HEK293 (cell line): ENCODE results near the gene LARP1B.
"Not testable (repeated sequence)": the region's sequence is repeated elsewhere in the genome, so short reads cannot be mapped to it uniquely, and the experiment has no call there.

Experiments
- CTCF ChIA-PET: fragments of 350-600 bp; formaldehyde crosslinking; extraction: SDS; loops from one replicate; lab custom pipeline; 2021; ENCODE audit warnings: antibody characterized with exemption; lab: Yijun Ruan, JAX
- POLR2A ChIA-PET: fragments of 300-600 bp; formaldehyde crosslinking; extraction: SDS; loops from one replicate; lab custom pipeline; 2020; ENCODE audit warnings: antibody characterized with exemption, inconsistent platforms; lab: Yijun Ruan, JAX
- H3K27ac ChIP-seq: fragments of 200-500 bp; sonication (Bioruptor generic); 2 replicates; pipeline ENCODE4 v1.5.1; 2014; ENCODE audit warnings: low read depth, low read length, control low read depth, inconsistent platforms; ENCODE audit errors: extremely low read depth
- H3K36me3 ChIP-seq, 2 experiments: fragments of 200-500 bp in 1 of 2; sonication (Bioruptor generic) in 1 of 2; 1 replicate in 1 of 2; 2 replicates in 1 of 2; pipeline ENCODE4 v1.5.1; 2014 to 2017; ENCODE audit warnings: inconsistent platforms in 2 of 2, low read length in 2 of 2; ENCODE audit not compliant: control insufficient read depth in 2 of 2, insufficient read depth in 1 of 2
- H3K4me1 ChIP-seq: fragments of 200-500 bp; sonication (Bioruptor generic); 2 replicates; pipeline ENCODE4 v1.5.1; 2014; ENCODE audit warnings: mild to moderate bottlenecking, low read length, inconsistent platforms; ENCODE audit not compliant: control insufficient read depth, insufficient read depth
- H3K4me3 ChIP-seq: 2 replicates; pipeline ENCODE4 v1.5.1; 2011; ENCODE audit warnings: low read depth, mild to moderate bottlenecking, control low read depth, low read length, moderate library complexity
- H3K9me3 ChIP-seq: fragments of 200-500 bp; sonication (Bioruptor generic); 2 replicates; pipeline ENCODE4 v1.5.1; 2014; ENCODE audit warnings: low read depth, low read length, inconsistent platforms; ENCODE audit not compliant: control insufficient read depth, insufficient read depth
- GLI4 ChIP-seq: fragments of 450-650 bp; formaldehyde crosslinking; IDR thresholded peaks from 2 replicates; pipeline ENCODE4 v1.5.1; 2016; ENCODE audit warnings: missing biosample characterization, missing genetic modification characterization
- KLF17 ChIP-seq: fragments of 450-650 bp; formaldehyde crosslinking; IDR thresholded peaks from 2 replicates; pipeline ENCODE4 v1.5.1; 2016; ENCODE audit warnings: missing biosample characterization, missing genetic modification characterization
- KLF9 ChIP-seq: fragments of 450-650 bp; formaldehyde crosslinking; IDR thresholded peaks from 2 replicates; pipeline ENCODE4 v1.5.1; 2016; ENCODE audit warnings: missing biosample characterization, missing genetic modification characterization, low read depth
- SETDB1 ChIP-seq: IDR thresholded peaks from one replicate; pipeline ENCODE4 v1.6.1; 2017; ENCODE audit warnings: mild to moderate bottlenecking, low read length, moderate library complexity, mixed read lengths; ENCODE audit not compliant: insufficient read length
- ZBTB44 ChIP-seq: fragments of 450-650 bp; IDR thresholded peaks from 2 replicates; pipeline ENCODE4 v1.5.1; 2018; ENCODE audit warnings: missing biosample characterization, mild to moderate bottlenecking, missing genetic modification characterization
- ZEB2 ChIP-seq: fragments of 450-650 bp; formaldehyde crosslinking; IDR thresholded peaks from 2 replicates; pipeline ENCODE4 v1.5.1; 2016; ENCODE audit warnings: missing biosample characterization, missing genetic modification characterization
- ZNF174 ChIP-seq: fragments of 450-650 bp; formaldehyde crosslinking; IDR thresholded peaks from 2 replicates; pipeline ENCODE4 v1.5.0; 2017; ENCODE audit warnings: missing biosample characterization, mild to moderate bottlenecking, missing genetic modification characterization
- ZNF221 ChIP-seq: fragments of 450-650 bp; formaldehyde crosslinking; IDR thresholded peaks from 2 replicates; pipeline ENCODE4 v1.5.1; 2017; ENCODE audit warnings: missing biosample characterization, missing genetic modification characterization, borderline replicate concordance
- ZNF24 ChIP-seq: fragments of 450-650 bp; formaldehyde crosslinking; IDR thresholded peaks from 2 replicates; pipeline ENCODE4 v1.5.1; 2016; ENCODE audit warnings: missing biosample characterization, missing genetic modification characterization
- ZNF416 ChIP-seq: fragments of 450-650 bp; formaldehyde crosslinking; IDR thresholded peaks from 2 replicates; pipeline ENCODE4 v1.5.1; 2016; ENCODE audit warnings: missing biosample characterization, missing genetic modification characterization
- ZNF48 ChIP-seq: fragments of 450-650 bp; formaldehyde crosslinking; IDR thresholded peaks from 2 replicates; pipeline ENCODE4 v1.5.1; 2016; ENCODE audit warnings: missing biosample characterization, missing genetic modification characterization
- ZNF488 ChIP-seq: fragments of 450-650 bp; formaldehyde crosslinking; IDR thresholded peaks from 2 replicates; pipeline ENCODE4 v1.5.1; 2016; ENCODE audit warnings: missing biosample characterization, missing genetic modification characterization
- ZNF518A ChIP-seq: fragments of 450-650 bp; formaldehyde crosslinking; conservative IDR thresholded peaks from 2 replicates; pipeline ENCODE4 v1.5.1; 2016; ENCODE audit warnings: low read depth, missing biosample characterization, missing genetic modification characterization
- ZNF580 ChIP-seq: fragments of 450-650 bp; formaldehyde crosslinking; IDR thresholded peaks from 2 replicates; pipeline ENCODE4 v1.5.1; 2016; ENCODE audit warnings: missing biosample characterization, missing genetic modification characterization
- ZNF692 ChIP-seq: fragments of 450-650 bp; formaldehyde crosslinking; IDR thresholded peaks from 2 replicates; pipeline ENCODE4 v1.5.1; 2016; ENCODE audit warnings: missing biosample characterization, missing genetic modification characterization
- ZSCAN5A ChIP-seq: fragments of 450-650 bp; formaldehyde crosslinking; IDR thresholded peaks from 2 replicates; pipeline ENCODE4 v1.5.1; 2016; ENCODE audit warnings: missing biosample characterization, missing genetic modification characterization

The LARP1B gene

GRCh38 chr4:128244379-128244778 is 183.3 kb downstream of the LARP1B start (continued):
- TF ChIP-seq ZNF580 (tag by site-specific recombination), result no peak

GRCh38 chr4:128245391-128245790 is 184.3 kb downstream of the LARP1B start:
- H3K36me3 ChIP-seq, POLR2A ChIA-PET, CTCF ChIA-PET: not testable (repeated sequence)

GRCh38 chr4:128247906-128248305 is 186.8 kb downstream of the LARP1B start:
- TF ChIP-seq SETDB1, result peak; percentile 61
- no peak for TF ChIP-seq ZNF488 (tag by site-specific recombination)
- TF ChIP-seq KLF9, result no peak
- Histone ChIP-seq H3K9me3 (no peaks in the 10 kb centered on the region), H3K4me1 (no peaks in the 10 kb centered on the region), H3K4me3 (no peak overlapping the region), H3K27ac (no peak overlapping the region), H3K36me3 (no peaks in the 10 kb centered on the region)
- POLR2A ChIA-PET, result no interaction called here
- CTCF ChIA-PET, result no interaction called here

More at GRCh38 chr4:128245391-128245790, 184.3 kb downstream of the LARP1B start:
- not testable (repeated sequence) for H3K9me3 ChIP-seq, H3K4me1 ChIP-seq, H3K27ac ChIP-seq, H3K4me3 ChIP-seq

GRCh38 chr4:128249787-128250668 is 188.9 kb downstream of the LARP1B start:
- no peaks in the 10 kb centered on the region for H3K9me3 ChIP-seq
- H3K4me1 ChIP-seq, result no peaks in the 10 kb centered on the region
- H3K27ac ChIP-seq, result no peak overlapping the region
- H3K36me3 ChIP-seq, result no peaks in the 10 kb centered on the region
- CTCF ChIA-PET, result no interaction called here
- POLR2A ChIA-PET, result no interaction called here
- H3K4me3 ChIP-seq, result no peak overlapping the region
- TF ChIP-seq ZNF416 (tag by site-specific recombination), result no peak
- TF ChIP-seq SETDB1, result peak; percentile 100
- no peak for TF ChIP-seq ZSCAN5A (tag by site-specific recombination)
- no peak for TF ChIP-seq ZBTB44
- TF ChIP-seq ZNF221, result no peak
- no peak for TF ChIP-seq ZNF174 (tag by site-specific recombination)
- TF ChIP-seq KLF17 (tag by site-specific recombination), result no peak
- no peak for TF ChIP-seq ZEB2
- TF ChIP-seq ZNF518A (tag by site-specific recombination), result peak; percentile 47
- no peak for TF ChIP-seq ZNF48
- TF ChIP-seq GLI4 (tag by site-specific recombination), result no peak
- TF ChIP-seq ZNF24, result no peak
- no peak for TF ChIP-seq ZNF692 (tag by site-specific recombination)
